ENCODE results near the gene SF3A2. TPM values are rescaled to one million over a fixed set of nuclear protein-coding genes. Genes with fewer than 3 reads are reported as not detected.

The SF3A2 gene
- total and polyA plus RNA-seq, 2 donors (not counting 1 experiment from before 2014, with no cell fraction given), result 98.2 to 140 TPM

DNA sequence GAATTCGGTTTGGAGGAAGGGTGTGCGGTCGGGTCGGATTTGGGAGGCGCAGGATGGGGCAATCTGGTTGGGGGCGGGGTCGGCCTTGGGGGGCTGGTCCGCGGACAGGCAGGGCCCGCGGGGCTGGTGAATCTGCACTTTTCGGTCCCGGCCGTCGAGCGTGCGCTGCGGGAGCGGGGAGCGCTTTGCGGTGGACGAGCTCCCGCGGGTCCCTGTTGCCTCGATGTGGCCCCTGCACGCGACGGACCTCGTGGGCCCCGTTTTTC is 33.5 kb downstream of the SF3A2 start:
- ChIA-PET POLR2A (interaction anchor here (0.5 to 10.8 kb wide), 12 partner anchors 8 to 354 kb away, joined by 3 to 134 read pairs (median 4); partner anchors contain the start of genes GADD45B, JSRP1, PLEKHJ1 and SF3A2), CTCF (interaction anchor here (0.6 to 7.5 kb wide), 7 partner anchors 10 to 98 kb away, joined by 3 to 66 read pairs (median 5); partner anchors contain the start of gene JSRP1)
- H3K27ac ChIP-seq (ENCODE audit: low read length in 2 of 2), result peak overlapping the region; percentile 79 to 94
- H2AFZ ChIP-seq (ENCODE audit: insufficient read depth, low read depth, low read length, poor library complexity, severe bottlenecking), result no peak overlapping the region
- ATAC-seq (ENCODE audit: low read depth) (no peak), DNase-seq (peak; percentile 62)
- 0% methylated on average over 30 of the region's 30 CpGs for WGBS (ENCODE audit: insufficient coverage)
- Mint-ChIP-seq H3K4me1 (peaks cover 53% of the 10 kb centered on the region), H3K27ac (peak overlapping the region; percentile 97), H3K9me3 (ENCODE audit: insufficient read depth) (no peaks in the 10 kb centered on the region), H3K4me3 (peak overlapping the region; percentile 89), H3K27me3 (no peaks in the 10 kb centered on the region)
- peaks cover 75% of the 10 kb centered on the region for H3K79me2 ChIP-seq (ENCODE audit: control insufficient read depth, insufficient read depth, low read length)
- H3K4me2 ChIP-seq (replicated peaks; ENCODE audit: low read depth, low read length, poor library complexity, severe bottlenecking), result peak overlapping the region; percentile 99
- TF ChIP-seq EZH2 (IDR thresholded peaks at IDR 0.05; ENCODE audit: borderline replicate concordance, insufficient read depth, low read depth, low read length, poor library complexity, severe bottlenecking), result no peak
- TF ChIP-seq, protein P1, sequence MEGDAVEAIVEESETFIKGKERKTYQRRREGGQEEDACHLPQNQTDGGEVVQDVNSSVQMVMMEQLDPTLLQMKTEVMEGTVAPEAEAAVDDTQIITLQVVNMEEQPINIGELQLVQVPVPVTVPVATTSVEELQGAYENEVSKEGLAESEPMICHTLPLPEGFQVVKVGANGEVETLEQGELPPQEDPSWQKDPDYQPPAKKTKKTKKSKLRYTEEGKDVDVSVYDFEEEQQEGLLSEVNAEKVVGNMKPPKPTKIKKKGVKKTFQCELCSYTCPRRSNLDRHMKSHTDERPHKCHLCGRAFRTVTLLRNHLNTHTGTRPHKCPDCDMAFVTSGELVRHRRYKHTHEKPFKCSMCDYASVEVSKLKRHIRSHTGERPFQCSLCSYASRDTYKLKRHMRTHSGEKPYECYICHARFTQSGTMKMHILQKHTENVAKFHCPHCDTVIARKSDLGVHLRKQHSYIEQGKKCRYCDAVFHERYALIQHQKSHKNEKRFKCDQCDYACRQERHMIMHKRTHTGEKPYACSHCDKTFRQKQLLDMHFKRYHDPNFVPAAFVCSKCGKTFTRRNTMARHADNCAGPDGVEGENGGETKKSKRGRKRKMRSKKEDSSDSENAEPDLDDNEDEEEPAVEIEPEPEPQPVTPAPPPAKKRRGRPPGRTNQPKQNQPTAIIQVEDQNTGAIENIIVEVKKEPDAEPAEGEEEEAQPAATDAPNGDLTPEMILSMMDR (IDR thresholded peaks at IDR 0.05), result no peak
- no peaks in the 10 kb centered on the region for H3K27me3 ChIP-seq (replicated peaks in 1 of 4; ENCODE audit: control extremely low read depth in 1 of 4, control insufficient read depth in 3 of 4, insufficient read depth in 4 of 4, low read length in 3 of 4)
- peaks cover 0 to 30% of the 10 kb centered on the region in 2 experiments for H3K36me3 ChIP-seq (replicated peaks in 1 of 2; ENCODE audit: control extremely low read depth in 1 of 2, control insufficient read depth in 1 of 2, extremely low read depth in 1 of 2, insufficient read depth in 2 of 2, low read length in 1 of 2)
- peaks cover 54 to 64% of the 10 kb centered on the region in 2 donors for H3K4me1 ChIP-seq (ENCODE audit: control insufficient read depth in 2 of 2, insufficient read depth in 2 of 2, low read length in 2 of 2)
- intact Hi-C loops (cut with micrococcal nuclease), result loop anchor here (10.0 kb wide), 1 partner anchor 205 kb away; the partner anchor contains the start of gene GADD45B
- no peaks in the 10 kb centered on the region for H3K9me3 ChIP-seq (ENCODE audit: control extremely low read depth in 1 of 3, control insufficient read depth in 2 of 3, insufficient read depth in 1 of 3, low read length in 2 of 3)
- H3K4me3 ChIP-seq (ENCODE audit: control extremely low read depth in 1 of 5, extremely low read depth in 1 of 5, insufficient read depth in 1 of 5, low read depth in 2 of 5, low read length in 4 of 5), result peak overlapping the region; percentile 59 to 100 (median 99)
- H4K20me1 ChIP-seq (ENCODE audit: control insufficient read depth, insufficient read depth, low read length, poor library complexity, severe bottlenecking), result peaks cover 57% of the 10 kb centered on the region
- H3K9ac ChIP-seq (ENCODE audit: low read length), result peak overlapping the region; percentile 99
